Bronchial epithelial cell (primary cell): ENCODE results near the gene PNLIPRP3. TPM values are rescaled to one million over a fixed set of nuclear protein-coding genes. Genes with fewer than 3 reads are reported as not detected.

Experiments used
- DNase-seq: peaks from one replicate; pipeline ENCODE4 v3.0.0-alpha.2; 2010; ENCODE audit warnings: low read depth
- FAIRE-seq: peaks from 2 replicates; lab custom pipeline; 2011; peaks lifted over from hg19 to GRCh38; lab: Jason Lieb, UNC
- H3K27me3 ChIP-seq: 2 replicates; pipeline ENCODE4 v1.5.1; 2011; ENCODE audit warnings: low read length; ENCODE audit not compliant: control insufficient read depth, insufficient read depth
- H3K36me3 ChIP-seq: 2 replicates; pipeline ENCODE4 v1.5.1; 2011; ENCODE audit warnings: low read length; ENCODE audit not compliant: control insufficient read depth, insufficient read depth
- H3K4me3 ChIP-seq: 2 replicates; pipeline ENCODE4 v1.5.1; 2011; ENCODE audit warnings: mild to moderate bottlenecking, low read depth, low read length, control low read depth
- CTCF ChIP-seq: IDR thresholded peaks from 2 replicates; pipeline ENCODE4 v1.5.1; 2011; ENCODE audit warnings: mild to moderate bottlenecking, moderate library complexity, low read length, control low read depth, inconsistent platforms; ENCODE audit not compliant: insufficient read depth, severe bottlenecking
- total RNA-seq: library from RNA; depleted of rRNA; stranded (reverse); fragments of >200 nt; gene quantifications from 2 replicates; pipeline ENCODE4 v1.2.1, GENCODE V29; 2014

PNLIPRP3 gene
- total RNA-seq, 1 donor from 2014 or later = 53.2 TPM

DNA sequence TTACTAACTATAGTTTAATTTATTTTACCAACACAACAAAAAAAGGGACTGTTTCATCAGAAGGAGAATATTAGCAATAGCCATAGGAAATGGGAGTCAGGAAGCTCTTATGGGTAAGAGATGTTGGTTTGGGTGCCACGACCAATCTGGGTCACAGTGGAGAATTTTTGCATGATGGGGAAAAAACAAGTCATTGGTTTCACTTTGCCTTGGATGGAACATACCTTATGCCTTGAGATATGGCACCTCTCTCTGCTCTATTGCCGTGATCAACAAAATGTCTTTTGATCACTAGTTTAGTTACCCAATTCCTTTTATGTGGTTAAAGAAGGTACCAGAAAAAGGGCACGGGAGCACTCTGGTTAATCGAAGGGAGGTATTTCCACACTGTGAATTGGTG lies 48.2 kb downstream of the PNLIPRP3 start:
- no peak for FAIRE-seq
- no peak for DNase-seq
- no peak overlapping the region for H3K4me3 ChIP-seq
- no peaks in the 10 kb centered on the region for H3K27me3 ChIP-seq
- no peak for TF ChIP-seq CTCF
- H3K36me3 ChIP-seq = peaks cover 6% of the 10 kb centered on the region

DNA sequence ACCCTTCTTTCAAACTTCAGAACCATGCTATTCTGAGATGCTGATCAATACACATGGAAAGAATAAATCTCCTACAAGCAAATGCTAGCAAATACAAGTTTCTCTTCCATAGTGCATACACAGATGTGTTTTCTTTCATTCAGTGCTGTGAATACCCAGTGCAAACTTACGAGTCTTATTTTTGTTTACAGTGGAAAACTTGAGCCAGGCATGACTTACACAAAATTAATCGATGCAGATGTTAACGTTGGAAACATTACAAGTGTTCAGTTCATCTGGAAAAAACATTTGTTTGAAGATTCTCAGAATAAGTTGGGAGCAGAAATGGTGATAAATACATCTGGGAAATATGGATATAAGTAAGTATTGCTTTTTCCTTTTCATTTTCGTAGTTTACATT lies 48.8 kb downstream of the PNLIPRP3 start:
- Histone ChIP-seq H3K36me3 (peaks cover 6% of the 10 kb centered on the region), H3K27me3 (no peaks in the 10 kb centered on the region), H3K4me3 (no peak overlapping the region)
- no peak for TF ChIP-seq CTCF
- FAIRE-seq (no peak), DNase-seq (no peak)

- DNase-seq = no peak
- Histone ChIP-seq H3K4me3 (no peak overlapping the region), H3K27me3 (no peaks in the 10 kb centered on the region), H3K36me3 (peaks cover 2% of the 10 kb centered on the region)
- FAIRE-seq = no peak
- TF ChIP-seq CTCF = no peak
Measured at GRCh38 chr10:116477986-116478664, 50.5 kb downstream of the PNLIPRP3 start.

- TF ChIP-seq CTCF = no peak
- H3K4me3 ChIP-seq = no peak overlapping the region
- DNase-seq (no peak), FAIRE-seq (no peak)
- no peaks in the 10 kb centered on the region for H3K27me3 ChIP-seq
- H3K36me3 ChIP-seq = no peaks in the 10 kb centered on the region
Measured at GRCh38 chr10:116486770-116487448, 59.3 kb downstream of the PNLIPRP3 start.

DNA sequence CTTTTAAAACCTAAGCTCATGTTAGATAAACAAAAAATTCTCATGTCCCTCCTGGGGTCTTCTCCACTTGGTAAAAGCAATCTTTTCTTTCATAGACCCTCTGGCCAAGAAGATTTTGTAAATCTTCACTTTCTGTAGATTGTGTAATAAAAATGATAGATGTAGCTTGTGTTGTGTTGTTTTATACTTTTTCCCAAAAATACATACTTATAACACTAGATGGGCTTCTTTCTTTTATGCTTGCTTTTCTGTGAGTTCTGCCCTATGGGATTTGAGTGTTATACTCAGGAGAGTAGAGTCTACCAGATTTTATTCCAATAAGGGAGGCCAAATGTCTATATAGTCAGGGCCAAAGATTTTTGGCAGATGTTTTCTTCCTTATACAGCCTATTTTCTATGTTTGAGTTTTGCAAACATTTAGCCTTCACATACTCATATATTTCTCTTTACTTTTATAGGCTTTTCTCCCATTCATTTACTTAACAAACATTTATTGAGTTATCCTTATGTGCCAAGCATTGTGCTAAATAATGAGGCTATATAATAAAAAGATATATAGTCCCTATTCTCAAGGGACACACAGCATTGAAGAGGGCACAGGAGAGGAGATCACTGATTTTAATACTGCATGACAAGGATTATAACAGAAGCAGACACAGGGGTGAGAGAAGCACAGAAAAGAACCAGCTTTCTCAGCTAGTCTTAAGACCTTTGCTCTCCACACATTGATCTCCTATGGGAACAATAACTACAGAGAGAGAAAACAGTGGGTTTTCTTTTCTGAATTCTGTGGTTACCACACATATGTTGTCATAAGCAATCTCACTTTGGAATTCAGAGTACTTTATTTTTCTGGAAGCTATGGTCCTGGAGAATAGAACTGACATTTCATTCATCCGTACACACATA lies 60.1 kb downstream of the PNLIPRP3 start:
- H3K36me3 ChIP-seq = no peaks in the 10 kb centered on the region
- no peak for DNase-seq
- no peak overlapping the region for H3K4me3 ChIP-seq
- TF ChIP-seq CTCF = no peak
- no peak for FAIRE-seq
- H3K27me3 ChIP-seq = no peaks in the 10 kb centered on the region
